GM21576 (cell line): ENCODE data around the gene IGFBP5.

Experiments used
- ATAC-seq: cut with Tn5 transposase; IDR thresholded peaks from one replicate; pipeline ENCODE4 v1.9.1; 2021; ENCODE audit warnings: mild to moderate bottlenecking, moderate library complexity; ENCODE audit not compliant: unreplicated experiment

Gene IGFBP5

GRCh38 chr2:216695401-216695821 is at the start of gene IGFBP5:
IGFBP5 (minus strand) TSS chr2:216695549; CDS start chr2:216694775, 774 bp downstream.
- no peak for ATAC-seq

- no peak for ATAC-seq
Measured at GRCh38 chr2:216743781-216744180, 48.4 kb upstream of the IGFBP5 start.

GRCh38 chr2:216742411-216742810 is 47.1 kb upstream of the IGFBP5 start:
- no peak for ATAC-seq

GRCh38 chr2:216741223-216741593 is 45.9 kb upstream of the IGFBP5 start:
- no peak for ATAC-seq

- ATAC-seq = no peak
Measured at GRCh38 chr2:216740557-216741222, 45.3 kb upstream of the IGFBP5 start.

GRCh38 chr2:216739035-216739434 is 43.7 kb upstream of the IGFBP5 start:
- no peak for ATAC-seq

GRCh38 chr2:216737676-216738075 is 42.3 kb upstream of the IGFBP5 start:
- ATAC-seq = no peak

- ATAC-seq = no peak
Measured at GRCh38 chr2:216736326-216736725, 41.0 kb upstream of the IGFBP5 start.

GRCh38 chr2:216735668-216736067 is 40.3 kb upstream of the IGFBP5 start:
- no peak for ATAC-seq

GRCh38 chr2:216735086-216735485 is 39.7 kb upstream of the IGFBP5 start:
- ATAC-seq = no peak

GRCh38 chr2:216733046-216733445 is 37.7 kb upstream of the IGFBP5 start:
- no peak for ATAC-seq

GRCh38 chr2:216732334-216732733 is 37.0 kb upstream of the IGFBP5 start:
- no peak for ATAC-seq

- no peak for ATAC-seq
Measured at GRCh38 chr2:216731465-216731864, 36.1 kb upstream of the IGFBP5 start.

GRCh38 chr2:216730871-216731270 is 35.5 kb upstream of the IGFBP5 start:
- no peak for ATAC-seq

- ATAC-seq = no peak
Measured at GRCh38 chr2:216727346-216728122, 32.2 kb upstream of the IGFBP5 start.

GRCh38 chr2:216724190-216724589 is 28.8 kb upstream of the IGFBP5 start:
- no peak for ATAC-seq

- no peak for ATAC-seq
Measured at GRCh38 chr2:216721141-216721540, 25.8 kb upstream of the IGFBP5 start.

GRCh38 chr2:216720722-216721121 is 25.4 kb upstream of the IGFBP5 start:
- no peak for ATAC-seq

- ATAC-seq = no peak
Measured at GRCh38 chr2:216717907-216718615, 22.7 kb upstream of the IGFBP5 start.

- no peak for ATAC-seq
Measured at GRCh38 chr2:216717491-216717901, 22.1 kb upstream of the IGFBP5 start.

- ATAC-seq = no peak
Measured at GRCh38 chr2:216716109-216716508, 20.8 kb upstream of the IGFBP5 start.
